Stimulated activated CD4-positive, alpha-beta T cell treated with anti-CD3 and anti-CD28 coated beads, TNF-alpha, amount 100 ng/mL, for 48 hours (primary cell): ENCODE data around the gene ELFN1.
A peak's percentile ranks its signal among the peaks of the same experiment; 100 is the strongest.

Source experiments
- DNase-seq, 3 donors: peaks; one replicate each; pipeline ENCODE4 v3.0.0-alpha.2; 2020; ENCODE audit warnings: low read depth in 3 of 3

ELFN1 gene

GRCh38 chr7:1663857-1664651 is 6.0 kb upstream of the ELFN1 start:
- DNase-seq: no peak

- peak in 1 of 3 donors; percentile 29 for DNase-seq
These were observed 5.1 kb upstream of the ELFN1 start for GRCh38 chr7:1664711-1665548.

DNA sequence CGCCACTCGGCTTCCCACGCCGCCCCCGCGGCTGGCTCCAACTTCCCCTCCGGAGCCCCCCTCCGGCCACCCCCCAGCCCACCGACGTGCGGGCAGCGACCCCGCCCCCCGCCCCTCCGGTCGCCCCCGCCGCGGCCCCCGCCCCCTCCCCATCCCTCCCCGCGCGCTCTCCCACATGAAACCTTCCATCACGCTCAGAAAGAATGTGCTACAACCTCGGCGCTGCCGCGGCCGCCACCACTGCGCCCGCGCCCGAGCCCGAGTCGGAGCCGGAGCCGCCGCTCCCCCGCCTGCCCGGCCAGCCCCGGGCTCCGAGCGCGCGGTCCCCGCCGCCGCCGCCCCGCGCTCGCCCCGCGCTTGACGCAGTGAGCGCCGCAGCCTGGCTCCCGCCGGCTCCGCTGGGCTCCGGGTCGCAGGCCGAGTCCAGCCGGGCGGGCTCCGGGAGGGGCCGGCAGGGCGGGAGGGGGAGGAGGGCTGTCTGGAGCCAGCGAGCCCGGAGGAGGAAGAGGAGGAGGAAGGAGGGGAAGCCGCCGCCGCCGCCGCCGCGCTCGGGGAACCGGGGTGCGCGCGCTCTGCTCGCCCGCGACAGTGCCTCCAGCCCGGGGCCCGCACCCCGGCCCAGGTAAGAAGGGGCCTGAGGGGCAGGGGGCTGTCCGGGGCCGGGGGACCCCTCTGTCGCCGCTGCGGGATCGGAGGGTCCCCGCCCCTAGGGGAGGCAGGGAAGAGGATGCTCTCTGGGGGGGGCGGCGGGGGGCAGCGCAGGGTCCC is 4.3 kb upstream of the ELFN1 start:
- no peak for DNase-seq

GRCh38 chr7:1666317-1666822 is 3.7 kb upstream of the ELFN1 start:
- DNase-seq: no peak

GRCh38 chr7:1666823-1667565 is 3.1 kb upstream of the ELFN1 start:
- DNase-seq: no peak

GRCh38 chr7:1667566-1668395 is 2.3 kb upstream of the ELFN1 start:
- DNase-seq: no peak

- no peak for DNase-seq
These were observed 1.5 kb upstream of the ELFN1 start for GRCh38 chr7:1668396-1669063.

GRCh38 chr7:1669064-1669951 is 769 bp upstream of the ELFN1 start:
- DNase-seq: no peak

GRCh38 chr7:1670894-1671593 is 967 bp downstream of the ELFN1 start:
- no peak for DNase-seq

- DNase-seq: no peak
These were observed 1.7 kb downstream of the ELFN1 start for GRCh38 chr7:1671594-1672451.

- DNase-seq: no peak
These were observed 2.9 kb downstream of the ELFN1 start for GRCh38 chr7:1672851-1673486.

DNA sequence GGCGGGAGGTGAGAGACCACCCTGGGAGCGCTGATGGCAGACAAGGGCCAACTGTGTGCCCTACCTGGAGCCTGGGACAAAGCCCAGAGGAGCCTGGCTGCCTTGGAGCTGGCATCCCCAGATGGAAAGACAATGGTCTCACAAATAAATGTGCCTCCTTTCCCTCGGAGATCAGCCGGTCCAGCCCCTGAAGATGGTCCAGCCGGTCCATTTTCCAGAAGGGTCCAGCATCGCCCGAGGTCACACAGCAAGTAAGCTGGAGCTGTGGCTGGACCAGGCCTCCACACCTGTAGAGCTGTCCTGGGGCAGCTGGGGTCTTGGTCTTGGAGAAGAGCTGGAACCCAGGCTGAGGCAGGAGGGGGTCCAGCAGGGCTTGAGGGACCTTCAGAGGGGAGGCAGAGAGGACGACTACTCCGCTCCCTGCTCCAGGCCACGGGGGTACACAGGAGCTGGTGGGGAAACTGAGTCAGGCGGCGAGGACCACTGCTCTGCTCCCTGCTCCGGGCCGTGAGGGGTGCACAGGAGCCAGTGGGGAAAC is 3.6 kb downstream of the ELFN1 start:
- DNase-seq: no peak

- no peak for DNase-seq
These were observed 4.3 kb downstream of the ELFN1 start for GRCh38 chr7:1674161-1675035.

DNA sequence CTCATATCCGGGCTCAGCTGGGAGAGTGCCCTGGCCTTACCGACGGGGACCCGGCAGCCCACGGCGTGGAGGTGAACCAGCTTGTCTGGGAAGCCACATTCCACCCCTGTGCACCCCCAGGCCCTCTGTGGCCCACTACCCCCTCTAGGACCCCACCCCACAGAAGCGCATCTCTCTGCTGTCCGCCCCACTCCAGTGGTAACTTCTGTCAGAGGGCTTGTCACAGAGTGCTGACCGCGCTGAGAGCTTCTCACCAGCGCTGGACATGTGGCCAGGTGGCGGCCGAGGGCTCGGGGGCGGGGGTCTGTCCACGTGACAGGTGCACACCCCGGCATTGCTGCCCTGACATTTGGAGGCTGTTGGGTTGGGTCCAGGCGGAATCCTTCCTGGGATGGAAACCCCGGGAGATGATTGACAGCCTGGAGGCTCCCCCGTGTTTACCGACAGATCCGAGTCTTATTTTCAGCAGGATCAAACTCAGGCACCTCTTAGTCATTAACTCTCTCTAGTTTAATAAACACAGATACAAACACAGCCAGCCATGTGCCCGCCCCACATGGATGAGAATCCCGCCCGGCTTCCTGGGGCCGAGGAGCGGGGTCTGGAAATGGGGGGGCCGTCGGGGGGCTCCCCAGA is 5.1 kb downstream of the ELFN1 start:
- no peak for DNase-seq
